GM19043 (cell line): ENCODE data around the gene OPN3.

Source experiments
- ATAC-seq: cut with Tn5 transposase; IDR thresholded peaks from one replicate; pipeline ENCODE4 v1.9.1; 2021; ENCODE audit warnings: low read depth; ENCODE audit not compliant: unreplicated experiment

OPN3 gene

GRCh38 chr1:241593186-241593585 is 47.0 kb downstream of the OPN3 start:
- no peak for ATAC-seq

- peak; percentile 60 for ATAC-seq
These were observed 47.8 kb downstream of the OPN3 start for GRCh38 chr1:241592273-241592958.

- no peak for ATAC-seq
These were observed 48.4 kb downstream of the OPN3 start for GRCh38 chr1:241591736-241592135.

GRCh38 chr1:241591317-241591716 is 48.9 kb downstream of the OPN3 start:
- ATAC-seq = no peak

- no peak for ATAC-seq
These were observed 49.5 kb downstream of the OPN3 start for GRCh38 chr1:241590719-241591118.

GRCh38 chr1:241589521-241589920 is 50.6 kb downstream of the OPN3 start:
- no peak for ATAC-seq

GRCh38 chr1:241586905-241587512 is 53.2 kb downstream of the OPN3 start:
- no peak for ATAC-seq

- ATAC-seq = no peak
These were observed 57.2 kb downstream of the OPN3 start for GRCh38 chr1:241582921-241583321.

GRCh38 chr1:241579434-241579833 is 60.7 kb downstream of the OPN3 start:
- no peak for ATAC-seq

- no peak for ATAC-seq
These were observed 66.0 kb downstream of the OPN3 start for GRCh38 chr1:241574154-241574553.

GRCh38 chr1:241569848-241570247 is 70.3 kb downstream of the OPN3 start:
- no peak for ATAC-seq

GRCh38 chr1:241560849-241561187 is 79.4 kb downstream of the OPN3 start:
- no peak for ATAC-seq

- no peak for ATAC-seq
These were observed 79.9 kb downstream of the OPN3 start for GRCh38 chr1:241560146-241560848.

- ATAC-seq = no peak
These were observed 82.5 kb downstream of the OPN3 start for GRCh38 chr1:241557551-241558193.

GRCh38 chr1:241557031-241557430 is 83.1 kb downstream of the OPN3 start:
- no peak for ATAC-seq

GRCh38 chr1:241555526-241555925 is 84.6 kb downstream of the OPN3 start:
- no peak for ATAC-seq

GRCh38 chr1:241553886-241554592 is 86.1 kb downstream of the OPN3 start:
- no peak for ATAC-seq

GRCh38 chr1:241551759-241552638 is 88.2 kb downstream of the OPN3 start:
- peak; percentile 75 for ATAC-seq

- no peak for ATAC-seq
These were observed 89.9 kb downstream of the OPN3 start for GRCh38 chr1:241550318-241550717.

- no peak for ATAC-seq
These were observed 92.2 kb downstream of the OPN3 start for GRCh38 chr1:241548008-241548407.
